ENCODE data around the gene PODXL2.

GRCh38 chr3:127676456-127676855 is 47.5 kb downstream of the PODXL2 start:
- TF ChIP-seq CTCF (conservative IDR thresholded peaks at IDR 0.05; ENCODE audit: low read depth, low read length) = no peak
- no peak for TF ChIP-seq EZH2 (IDR thresholded peaks at IDR 0.05; ENCODE audit: borderline replicate concordance, low read depth, low read length, poor library complexity, severe bottlenecking)

Measured in A673 (cell line).